Stomach (tissue), 9 donors: ENCODE data around the gene DPP8. TPM values are rescaled to one million over a fixed set of nuclear protein-coding genes. Genes with fewer than 3 reads are reported as not detected.
"Not testable (repeated sequence)": the region's sequence is repeated elsewhere in the genome, so short reads cannot be mapped to it uniquely, and the experiment has no call there.

ENCODE experiments used
- DNase-seq, 2 donors: peaks; one replicate each; pipeline versions ENCODE4 v3.0.0 to v3.0.0-alpha.2; 2013 to 2019
- H3K27ac ChIP-seq, 5 donors: fragments of 200-600 bp in 4 of 5; sonication (generic) in 4 of 5; one replicate each; pipeline ENCODE4 v1.5.1; 2013 to 2019; ENCODE audit warnings: mild to moderate bottlenecking in 1 of 5, moderate library complexity in 1 of 5
- H3K27me3 ChIP-seq, 3 donors: fragments of 200-600 bp; sonication (generic); one replicate each; pipeline ENCODE4 v1.5.1; 2017 to 2019; ENCODE audit warnings: mixed run types in 1 of 3
- H3K36me3 ChIP-seq, 4 donors: fragments of 200-600 bp; sonication (generic); 1 replicate in 3 of 4; 2 replicates in 1 of 4; pipeline ENCODE4 v1.5.1; 2016 to 2019
- H3K4me1 ChIP-seq, 4 donors: fragments of 200-600 bp; sonication (generic); one replicate each; pipeline ENCODE4 v1.5.1; 2016 to 2019
- H3K4me3 ChIP-seq, 4 donors: fragments of 200-600 bp; sonication (generic) in 3 of 4; one replicate each; pipeline ENCODE4 v1.5.1; 2016 to 2019; ENCODE audit warnings: mild to moderate bottlenecking in 1 of 4
- H3K9me3 ChIP-seq, 4 donors: fragments of 200-600 bp; sonication (generic); one replicate each; pipeline ENCODE4 v1.5.1; 2016 to 2019
- CTCF ChIP-seq, 7 experiments: fragments of 450-650 bp in 4 of 7; fragments of 200-600 bp in 3 of 7; sonication (generic) in 3 of 7; IDR thresholded peaks; one replicate each; pipeline ENCODE4 v1.5.1; 2016 to 2019; ENCODE audit warnings: antibody characterized with exemption in 7 of 7, control low read depth in 2 of 7, mild to moderate bottlenecking in 1 of 7
- EP300 ChIP-seq: sonication (generic); formaldehyde crosslinking; IDR thresholded peaks from one replicate; pipeline ENCODE4 v1.6.1; 2017; ENCODE audit warnings: antibody characterized with exemption
- POLR2A ChIP-seq, 4 donors: fragments of 450-650 bp; IDR thresholded peaks; one replicate each; pipeline ENCODE4 v1.6.1; 2016; ENCODE audit warnings: antibody characterized with exemption in 4 of 4, control low read depth in 2 of 4, mild to moderate bottlenecking in 1 of 4, moderate library complexity in 1 of 4
- POLR2AphosphoS5 ChIP-seq, 3 donors: sonication (generic); formaldehyde crosslinking; IDR thresholded peaks; one replicate each; pipeline ENCODE4 v1.6.1; 2016; ENCODE audit warnings: antibody characterized with exemption in 3 of 3
- WGBS, 5 donors: extraction: QIAGEN DNeasy Blood & Tissue Kit in 3 of 5; methylation state at CpG; one replicate each; pipeline versions ENCODE4 v1.1.5 to v1.1.7; 2013 to 2018; 5-methylcytosine and 5-hydroxymethylcytosine counted together
- intact Hi-C: fragments of 100-400 bp; cut with DNase I; formaldehyde crosslinking; loops from one replicate; pipeline ENCODE4 v1.15.1; 2023; ENCODE audit warnings: low total_unique reads
- polyA plus RNA-seq, 3 donors: library from polyadenylated mRNA; stranded (reverse); fragments of 200-250 nt; gene quantifications; one replicate each; pipeline ENCODE4 v1.2.3, GENCODE V29; 2013
- total RNA-seq, 5 donors: library from RNA; depleted of rRNA; stranded (reverse); fragments of >200 nt; gene quantifications; one replicate each; pipeline versions ENCODE4 v1.1.0 to v1.2.3, GENCODE V29; 2014 to 2016
- donor health status: healthy with polysubstance abuse.
- donor health status: Bipolar disorder and iron deficiency.
- donor health status: healthy.

DPP8 gene
- total and polyA plus RNA-seq, 8 donors = 4.5 to 89.0 (median 21.6) TPM

- Histone ChIP-seq H3K4me3 (no peak overlapping the region), H3K27ac (no peak overlapping the region), H3K36me3 (no peaks in the 10 kb centered on the region), H3K9me3 (no peaks in the 10 kb centered on the region), H3K4me1 (peaks cover 0 to 19% (median 10%) of the 10 kb centered on the region in 4 donors), H3K27me3 (peaks cover 0 to 48% (median 14%) of the 10 kb centered on the region in 3 donors)
- DNase-seq = peak; percentile 68 to 90
- 15 to 26% (median 24%) methylated on average over 7 to 11 of the region's 11 CpGs for WGBS, 5 donors
- intact Hi-C loops = no loop called here
- no peak for TF ChIP-seq POLR2A (IDR thresholded peaks at IDR 0.05)
- peak in 5 of 7 experiments; percentile 43 to 58 (median 57) for TF ChIP-seq CTCF (IDR thresholded peaks at IDR 0.05)
Observed at GRCh38 chr15:65400760-65401610, 116.5 kb downstream of the DPP8 start.

- peaks cover 0 to 27% (median 16%) of the 10 kb centered on the region in 4 donors for H3K4me1 ChIP-seq
- no peak overlapping the region for H3K27ac ChIP-seq
- TF ChIP-seq CTCF (IDR thresholded peaks at IDR 0.05) (no peak), POLR2AphosphoS5 (IDR thresholded peaks at IDR 0.05) (no peak), EP300 (no peak), POLR2A (IDR thresholded peaks at IDR 0.05) (no peak)
- H3K4me3 ChIP-seq = no peak overlapping the region
- peaks cover 0 to 58% (median 24%) of the 10 kb centered on the region in 3 donors for H3K27me3 ChIP-seq
- H3K9me3 ChIP-seq = no peaks in the 10 kb centered on the region
- no peak for DNase-seq
- no peaks in the 10 kb centered on the region for H3K36me3 ChIP-seq
- 73 to 86% (median 76%) methylated on average over 2 of the region's 2 CpGs for WGBS, 5 donors
- intact Hi-C loops = no loop called here
Observed at GRCh38 chr15:65399997-65400396, 117.5 kb downstream of the DPP8 start.

GRCh38 chr15:65399001-65399706 lies 118.3 kb downstream of the DPP8 start:
- peaks cover 0 to 27% (median 16%) of the 10 kb centered on the region in 4 donors for H3K4me1 ChIP-seq
- DNase-seq = no peak
- intact Hi-C loops = no loop called here

GRCh38 chr15:65398486-65398885 lies 119.0 kb downstream of the DPP8 start:
- 84 to 92% (median 92%) methylated on average over 16 of the region's 16 CpGs for WGBS, 5 donors
- DNase-seq, H3K27ac ChIP-seq, H3K4me3 ChIP-seq, H3K36me3 ChIP-seq, H3K9me3 ChIP-seq, intact Hi-C loops: not testable (repeated sequence)
- Histone ChIP-seq H3K4me1 (peaks cover 0 to 27% (median 16%) of the 10 kb centered on the region in 4 donors), H3K27me3 (peaks cover 0 to 65% (median 39%) of the 10 kb centered on the region in 3 donors)

More at GRCh38 chr15:65399001-65399706, 118.3 kb downstream of the DPP8 start:
- H3K9me3 ChIP-seq = no peaks in the 10 kb centered on the region
- H3K27me3 ChIP-seq = peaks cover 0 to 65% (median 33%) of the 10 kb centered on the region in 3 donors
- no peak overlapping the region for H3K27ac ChIP-seq
- WGBS, 5 donors = 76 to 82% (median 80%) methylated on average over 10 to 11 of the region's 11 CpGs
- no peaks in the 10 kb centered on the region for H3K36me3 ChIP-seq
- TF ChIP-seq EP300 (no peak), CTCF (IDR thresholded peaks at IDR 0.05) (no peak), POLR2A (IDR thresholded peaks at IDR 0.05) (no peak), POLR2AphosphoS5 (IDR thresholded peaks at IDR 0.05) (no peak)
- no peak overlapping the region for H3K4me3 ChIP-seq
